H1 (cell line): ENCODE measurements around the gene TFR2. TPM values are rescaled to one million over a fixed set of nuclear protein-coding genes. Genes with fewer than 3 reads are reported as not detected.

Experiments used
- EP300 ChIP-seq, 2 experiments: IDR thresholded peaks; 1 replicate in 1 of 2; 2 replicates in 1 of 2; pipeline ENCODE4 v1.6.1; 2011 to 2012; ENCODE audit warnings: low read depth in 2 of 2, low read length in 2 of 2, mild to moderate bottlenecking in 2 of 2, borderline replicate concordance in 1 of 2, inconsistent platforms in 1 of 2, moderate library complexity in 1 of 2
- FOSL1 ChIP-seq: IDR thresholded peaks from 2 replicates; pipeline ENCODE4 v1.6.1; 2011; ENCODE audit warnings: mild to moderate bottlenecking, low read depth, low read length, moderate library complexity; ENCODE audit not compliant: insufficient read depth
- PHF8 ChIP-seq: fragments of 200-600 bp; sonication (generic); conservative IDR thresholded peaks from 2 replicates; pipeline ENCODE4 v1.7.1; 2012; ENCODE audit warnings: low read depth, mild to moderate bottlenecking, inconsistent platforms, low read length, moderate library complexity
- RFX5 ChIP-seq: IDR thresholded peaks from 2 replicates; pipeline ENCODE4 v1.6.1; 2011; ENCODE audit warnings: low read depth, low read length, improper control_type of control experiment, borderline replicate concordance
- polyA plus RNA-seq, 7 experiments: library from polyadenylated mRNA; depleted of rRNA in 3 of 7; stranded (reverse) in 5 of 7; unstranded in 2 of 7; fragments of >200 nt in 5 of 7; fragments of 200-250 nt in 2 of 7; gene quantifications; 1 replicate in 5 of 7; 2 replicates in 1 of 7; 4 replicates in 1 of 7; pipeline versions ENCODE4 v1.2.1 to v1.2.3, GENCODE V29; 2011 to 2013; ENCODE audit warnings: missing spikeins in 2 of 7, mixed read lengths in 2 of 7
- total RNA-seq: library from RNA; stranded (reverse); fragmentation: NEBNext Ultra II Directional; extraction: Animal tissue kit (Norgen Biotek cat#: 25700); gene quantifications from 2 replicates; pipeline ENCODE4 v1.2.1, GENCODE V29; 2021

Gene TFR2
- total and polyA plus RNA-seq, 2 of the 8 experiments (the other 6 are each of a cell fraction or from before 2014, with no cell fraction given): 4.6 to 5.7 TPM

GRCh38 chr7:100623951-100624824 is 17.2 kb downstream of the TFR2 start (continued):
- TF ChIP-seq PHF8: no peak
- no peak for TF ChIP-seq EP300 (IDR thresholded peaks at IDR 0.05; ENCODE audit: borderline replicate concordance in 1 of 2, low read depth in 2 of 2, low read length in 2 of 2)
- no peak for TF ChIP-seq RFX5
- no peak for TF ChIP-seq FOSL1
